Memory B cell (primary cell): ENCODE results near the gene LYVE1.

Experiments used
- ATAC-seq: fragments of 150-1000 bp; cut with Tn5 transposase; 2 replicates; pipeline ENCODE4 v1.10.0; 2021; ENCODE audit warnings: low read depth, mild to moderate bottlenecking, moderate library complexity
- DNase-seq, 2 donors: peaks; one replicate each; pipeline ENCODE4 v3.0.0; 2022; ENCODE audit warnings: low spot score in 2 of 2
- H3K27ac Mint-ChIP-seq: one replicate; pipeline ENCODE4 v1.8.0; 2022; ENCODE audit warnings: mild to moderate bottlenecking, moderate library complexity, mixed read lengths
- H3K27me3 Mint-ChIP-seq: one replicate; pipeline ENCODE4 v1.8.0; 2022; ENCODE audit warnings: mixed read lengths
- H3K36me3 Mint-ChIP-seq: one replicate; pipeline ENCODE4 v1.8.0; 2022; ENCODE audit warnings: mild to moderate bottlenecking, mixed read lengths
- H3K4me1 Mint-ChIP-seq: one replicate; pipeline ENCODE4 v1.8.0; 2022; ENCODE audit warnings: mixed read lengths
- H3K4me3 Mint-ChIP-seq: one replicate; pipeline ENCODE4 v1.8.0; 2022; ENCODE audit warnings: mild to moderate bottlenecking, moderate library complexity, mixed read lengths
- H3K9me3 Mint-ChIP-seq: one replicate; pipeline ENCODE4 v1.8.0; 2022; ENCODE audit warnings: mixed read lengths

LYVE1 gene, protein sequence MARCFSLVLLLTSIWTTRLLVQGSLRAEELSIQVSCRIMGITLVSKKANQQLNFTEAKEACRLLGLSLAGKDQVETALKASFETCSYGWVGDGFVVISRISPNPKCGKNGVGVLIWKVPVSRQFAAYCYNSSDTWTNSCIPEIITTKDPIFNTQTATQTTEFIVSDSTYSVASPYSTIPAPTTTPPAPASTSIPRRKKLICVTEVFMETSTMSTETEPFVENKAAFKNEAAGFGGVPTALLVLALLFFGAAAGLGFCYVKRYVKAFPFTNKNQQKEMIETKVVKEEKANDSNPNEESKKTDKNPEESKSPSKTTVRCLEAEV

DNA sequence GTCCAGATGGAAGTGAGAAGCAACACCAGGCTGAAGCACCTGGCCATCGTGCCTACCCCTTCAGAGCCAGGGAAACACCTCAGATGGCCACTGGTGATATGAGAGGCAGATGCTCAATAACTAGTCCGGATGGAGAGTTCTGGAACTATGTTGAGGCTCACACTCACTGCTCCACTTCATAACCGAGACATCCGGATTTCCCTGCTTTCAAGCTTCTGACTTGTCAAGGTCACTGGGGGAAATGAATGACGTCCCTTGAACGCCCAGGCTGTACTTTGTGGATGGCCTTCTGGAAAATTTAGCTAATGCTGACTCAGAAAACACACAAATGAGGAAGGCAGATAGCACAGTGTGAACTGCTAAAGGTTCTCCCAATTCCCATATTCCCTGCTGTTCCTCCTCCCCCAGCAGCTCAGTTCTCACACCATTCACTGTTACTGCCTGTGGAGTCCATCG, at the start of gene LYVE1:
TSS of gene LYVE1 (minus strand) at position 180 of the 456 bp plus-strand sequence. CDS start at position 47, 133 bp downstream.
- H3K36me3 Mint-ChIP-seq = peaks cover 11% of the 10 kb centered on the region
- H3K4me3 Mint-ChIP-seq = no peak within 1 kb of the TSS
- ATAC-seq (no peak), DNase-seq (no peak)
- peak within 1 kb of the TSS; percentile 4 for H3K27ac Mint-ChIP-seq
- no peaks in the 10 kb centered on the region for H3K9me3 Mint-ChIP-seq
- no peaks in the 10 kb centered on the region for H3K27me3 Mint-ChIP-seq
- peaks cover 43% of the 10 kb centered on the region for H3K4me1 Mint-ChIP-seq

DNA sequence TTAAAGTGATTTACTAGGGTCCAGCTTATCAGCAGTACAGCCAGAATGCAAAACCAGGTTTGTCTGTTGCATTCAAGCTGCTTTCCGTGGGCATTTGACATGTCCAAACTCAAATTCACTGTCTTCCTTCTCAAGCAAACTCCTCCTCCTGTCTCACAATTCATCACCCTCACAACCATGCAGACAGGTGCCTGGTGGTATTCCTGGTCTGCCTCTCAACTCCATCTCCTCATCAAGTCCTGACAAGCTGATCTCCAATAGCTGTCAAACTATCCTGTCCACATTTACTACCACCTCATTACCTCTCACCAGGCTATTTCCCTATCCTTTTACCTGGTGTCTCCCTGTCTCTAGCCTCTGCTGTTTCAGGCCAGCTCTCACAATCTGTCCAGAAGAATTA, 49.1 kb upstream of the LYVE1 start:
- ATAC-seq = no peak
- no peak for DNase-seq
- Mint-ChIP-seq H3K4me3 (peak overlapping the region; percentile 8), H3K36me3 (peaks cover 12% of the 10 kb centered on the region), H3K9me3 (peaks cover 12% of the 10 kb centered on the region), H3K27me3 (no peaks in the 10 kb centered on the region), H3K4me1 (peaks cover 49% of the 10 kb centered on the region), H3K27ac (peak overlapping the region; percentile 29)

DNA sequence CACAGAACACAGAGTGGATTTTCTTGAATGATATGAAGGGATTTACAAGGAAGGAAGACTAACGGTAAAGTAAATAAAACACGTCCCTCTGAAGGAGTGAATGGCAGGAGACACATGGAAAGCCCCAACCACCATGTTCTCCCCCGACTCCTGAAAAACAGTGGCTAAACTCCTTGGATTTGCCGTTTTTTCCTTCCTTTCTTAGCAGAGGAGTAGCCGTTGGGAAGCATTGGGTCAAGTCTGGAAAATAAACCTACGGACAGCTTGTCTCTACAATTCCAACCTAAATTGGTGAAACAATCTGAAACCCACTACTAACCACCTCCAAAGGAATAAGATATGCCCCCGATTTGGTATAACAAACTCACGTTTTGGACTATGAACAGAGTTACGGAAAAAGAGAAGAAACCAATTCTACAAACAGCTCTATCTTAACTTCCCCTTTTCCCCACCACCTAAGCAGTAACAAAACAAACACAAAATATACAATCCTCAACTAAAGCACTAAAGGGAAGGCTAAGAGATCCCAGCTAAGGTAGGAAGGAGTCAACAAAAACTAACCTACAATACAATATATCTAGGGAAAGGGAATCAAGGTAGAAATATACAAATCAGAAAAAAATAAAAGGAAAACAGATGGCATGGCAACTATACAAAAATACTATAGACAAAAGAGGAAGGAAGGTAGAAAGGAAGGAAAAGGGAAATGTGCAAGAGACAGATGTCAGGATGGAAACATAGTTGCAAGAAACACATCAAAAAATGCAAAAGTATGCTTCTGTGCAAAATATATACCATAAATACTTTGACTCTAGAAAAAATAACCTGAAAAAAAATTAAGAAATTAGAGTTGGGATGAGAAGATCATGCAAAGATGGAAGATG, 43.8 kb upstream of the LYVE1 start:
- peaks cover 58% of the 10 kb centered on the region for H3K4me1 Mint-ChIP-seq
- H3K27ac Mint-ChIP-seq = peak overlapping the region; percentile 94
- peak in 1 of 2 donors; percentile 21 for DNase-seq
- no peaks in the 10 kb centered on the region for H3K27me3 Mint-ChIP-seq
- peaks cover 21% of the 10 kb centered on the region for H3K36me3 Mint-ChIP-seq
- peak overlapping the region; percentile 64 for H3K4me3 Mint-ChIP-seq
- ATAC-seq = peak; percentile 73
- H3K9me3 Mint-ChIP-seq = peaks cover 14% of the 10 kb centered on the region

DNA sequence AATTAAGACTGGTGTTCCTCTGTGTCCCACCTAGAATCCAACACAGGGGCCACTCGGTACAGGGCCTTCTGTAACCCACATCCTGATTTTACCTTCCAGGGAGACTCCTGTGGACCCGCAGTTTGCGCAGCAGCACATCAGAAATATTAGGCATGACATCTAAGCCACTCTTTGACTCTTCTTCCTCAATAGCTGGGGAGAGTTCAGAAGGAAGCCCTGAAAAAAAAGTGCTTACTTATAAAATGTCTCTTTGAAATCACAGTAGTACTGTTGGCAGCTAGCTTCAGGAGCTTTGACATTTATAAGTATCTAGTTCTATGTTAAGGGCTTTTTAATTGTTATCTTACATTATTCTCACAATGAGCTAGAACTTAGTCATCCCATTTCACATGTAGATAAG, 41.2 kb upstream of the LYVE1 start:
- H3K36me3 Mint-ChIP-seq = peaks cover 21% of the 10 kb centered on the region
- DNase-seq (no peak), ATAC-seq (no peak)
- H3K27ac Mint-ChIP-seq = peak overlapping the region; percentile 88
- no peaks in the 10 kb centered on the region for H3K27me3 Mint-ChIP-seq
- no peak overlapping the region for H3K4me3 Mint-ChIP-seq
- peaks cover 73% of the 10 kb centered on the region for H3K4me1 Mint-ChIP-seq
- H3K9me3 Mint-ChIP-seq = peaks cover 14% of the 10 kb centered on the region

DNA sequence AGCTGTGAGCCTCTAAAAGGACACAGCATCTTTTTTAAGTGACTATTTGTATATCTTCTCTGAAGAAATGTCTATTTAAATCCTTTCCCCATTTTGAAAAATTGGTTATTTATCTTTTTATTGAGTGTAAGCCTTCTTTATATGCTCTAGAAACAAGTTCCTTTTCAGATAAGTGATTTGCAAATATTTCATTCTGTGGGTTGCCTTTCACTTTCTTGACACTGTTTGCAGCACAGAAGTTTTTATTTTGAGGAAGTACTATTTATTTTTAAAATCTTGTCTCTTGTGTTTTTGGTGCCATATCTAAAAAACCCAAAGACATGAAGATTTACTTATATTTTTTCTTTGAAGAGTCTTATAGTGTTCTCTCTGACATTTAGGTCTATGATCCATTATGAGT, 40.1 kb upstream of the LYVE1 start:
- DNase-seq (no peak), ATAC-seq (peak; percentile 49)
- H3K27ac Mint-ChIP-seq = peak overlapping the region; percentile 88
- peaks cover 10% of the 10 kb centered on the region for H3K9me3 Mint-ChIP-seq
- peak overlapping the region; percentile 25 for H3K4me3 Mint-ChIP-seq
- H3K27me3 Mint-ChIP-seq = no peaks in the 10 kb centered on the region
- H3K36me3 Mint-ChIP-seq = peaks cover 18% of the 10 kb centered on the region
- H3K4me1 Mint-ChIP-seq = peaks cover 72% of the 10 kb centered on the region

DNA sequence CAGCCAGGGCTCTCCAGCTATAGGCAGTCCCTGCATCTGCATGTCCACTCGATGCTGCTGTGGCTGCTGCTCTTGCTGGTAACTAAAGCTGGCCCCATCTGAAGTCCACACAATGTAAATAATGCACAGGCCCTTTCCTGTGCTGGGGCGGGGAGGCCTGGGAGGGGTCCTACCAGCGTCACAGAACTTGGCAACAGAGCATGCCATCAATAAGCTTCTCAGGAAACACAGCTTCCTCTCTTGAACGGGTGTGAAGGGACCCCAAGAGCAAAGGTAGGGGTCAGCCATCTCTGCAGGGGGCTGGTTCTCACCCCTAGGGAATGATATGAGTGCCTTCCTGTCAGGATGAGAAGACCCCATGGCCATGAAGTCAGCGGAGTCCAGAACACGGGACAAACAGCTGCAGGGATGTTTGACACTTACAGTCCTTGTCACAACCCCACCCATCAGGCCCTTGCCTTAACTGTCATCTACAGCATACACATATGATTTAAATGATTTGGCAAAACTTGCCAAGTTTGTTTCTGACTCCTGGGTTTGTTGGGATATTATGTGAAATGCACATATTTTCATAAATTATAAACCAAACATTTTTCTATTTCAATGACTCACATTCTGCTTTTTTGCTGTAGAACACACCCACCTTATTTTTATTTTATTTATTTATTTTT, 39.1 kb upstream of the LYVE1 start:
- H3K4me3 Mint-ChIP-seq = peak overlapping the region; percentile 29
- H3K9me3 Mint-ChIP-seq = peaks cover 7% of the 10 kb centered on the region
- DNase-seq (no peak), ATAC-seq (no peak)
- peak overlapping the region; percentile 99 for H3K27ac Mint-ChIP-seq
- H3K36me3 Mint-ChIP-seq = peaks cover 15% of the 10 kb centered on the region
- peaks cover 68% of the 10 kb centered on the region for H3K4me1 Mint-ChIP-seq
- H3K27me3 Mint-ChIP-seq = no peaks in the 10 kb centered on the region

DNA sequence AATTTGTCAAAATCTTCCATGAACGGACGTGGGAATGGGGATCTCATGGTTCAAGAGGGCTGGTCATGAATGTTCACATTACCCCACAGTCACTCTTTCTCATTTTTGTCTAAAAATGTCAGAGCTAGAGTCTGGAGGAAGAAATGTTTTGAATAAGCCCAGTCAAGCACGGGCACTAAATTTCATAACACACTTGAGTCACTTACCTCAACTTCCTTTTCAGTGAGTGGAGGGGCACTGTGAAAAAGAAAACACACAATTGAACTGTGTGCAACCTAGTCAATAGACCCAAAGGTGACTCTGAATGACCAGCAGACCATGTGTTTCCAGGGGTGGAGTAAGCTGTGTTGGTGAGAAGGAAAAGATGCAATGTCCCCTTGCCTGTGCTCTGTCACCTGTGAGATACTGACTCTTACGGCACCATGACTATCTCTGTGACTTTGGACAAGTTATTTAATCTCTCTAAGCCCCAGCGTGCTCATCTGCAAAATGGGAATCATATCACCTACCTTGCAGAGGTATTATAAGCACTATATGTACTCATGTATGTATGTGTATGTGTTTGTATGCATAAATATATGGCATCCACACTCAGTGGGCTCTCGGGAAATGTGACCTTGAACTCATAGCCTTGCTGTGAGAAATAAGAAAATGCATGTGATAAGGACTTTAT, 38.2 kb upstream of the LYVE1 start:
- Mint-ChIP-seq H3K27me3 (no peaks in the 10 kb centered on the region), H3K27ac (peak overlapping the region; percentile 99), H3K9me3 (peaks cover 3% of the 10 kb centered on the region), H3K36me3 (peaks cover 8% of the 10 kb centered on the region), H3K4me1 (peaks cover 70% of the 10 kb centered on the region), H3K4me3 (peak overlapping the region; percentile 89)
- DNase-seq (peak in 1 of 2 donors; percentile 19), ATAC-seq (peak; percentile 78)

DNA sequence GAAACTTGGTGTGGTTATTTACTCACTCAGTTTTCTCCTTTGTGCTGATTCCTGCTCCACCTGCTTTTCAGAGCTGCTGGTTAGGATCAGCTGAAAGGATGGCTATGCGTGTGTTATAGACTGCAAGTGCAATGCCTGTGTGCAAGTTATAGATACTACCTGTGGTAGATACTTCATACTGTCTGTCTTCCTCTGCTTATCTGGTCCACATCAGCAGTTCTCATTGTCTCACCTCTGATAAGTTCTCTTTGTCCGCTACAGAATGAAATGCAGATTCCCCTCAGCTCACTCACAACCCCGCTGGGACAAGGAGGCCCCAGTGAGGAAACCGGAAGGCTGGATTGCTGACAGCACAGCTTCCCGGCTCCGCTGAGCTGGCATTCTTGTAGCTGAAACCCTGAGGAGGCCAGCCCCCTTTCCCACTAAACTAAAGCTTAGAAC, 37.5 kb upstream of the LYVE1 start:
- H3K4me1 Mint-ChIP-seq = peaks cover 70% of the 10 kb centered on the region
- no peaks in the 10 kb centered on the region for H3K27me3 Mint-ChIP-seq
- peaks cover 2% of the 10 kb centered on the region for H3K36me3 Mint-ChIP-seq
- no peaks in the 10 kb centered on the region for H3K9me3 Mint-ChIP-seq
- peak overlapping the region; percentile 89 for H3K4me3 Mint-ChIP-seq
- no peak for DNase-seq
- peak overlapping the region; percentile 99 for H3K27ac Mint-ChIP-seq
- ATAC-seq = no peak

DNA sequence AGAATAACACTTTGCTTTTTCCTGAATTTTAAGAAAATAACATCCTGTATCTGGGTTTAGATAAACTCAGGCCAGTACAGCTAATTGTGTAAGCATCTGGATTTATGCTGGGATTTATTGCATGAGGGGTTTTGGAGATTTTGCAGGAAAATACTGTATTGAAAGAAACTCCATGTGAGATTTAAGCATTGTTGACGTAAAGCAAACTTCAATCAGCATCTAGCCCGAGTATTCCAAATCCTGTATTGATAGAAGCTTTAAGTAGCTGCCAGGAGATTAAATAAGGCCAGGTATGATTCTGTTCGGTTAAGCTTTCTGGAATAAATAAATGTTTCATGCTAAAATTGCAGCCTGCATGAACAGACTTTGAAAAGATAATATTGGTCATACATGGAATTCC, 36.3 kb upstream of the LYVE1 start:
- Mint-ChIP-seq H3K36me3 (peaks cover 5% of the 10 kb centered on the region), H3K4me1 (peaks cover 71% of the 10 kb centered on the region), H3K27me3 (no peaks in the 10 kb centered on the region), H3K27ac (peak overlapping the region; percentile 99), H3K4me3 (no peak overlapping the region), H3K9me3 (no peaks in the 10 kb centered on the region)
- no peak for DNase-seq
- ATAC-seq = no peak

DNA sequence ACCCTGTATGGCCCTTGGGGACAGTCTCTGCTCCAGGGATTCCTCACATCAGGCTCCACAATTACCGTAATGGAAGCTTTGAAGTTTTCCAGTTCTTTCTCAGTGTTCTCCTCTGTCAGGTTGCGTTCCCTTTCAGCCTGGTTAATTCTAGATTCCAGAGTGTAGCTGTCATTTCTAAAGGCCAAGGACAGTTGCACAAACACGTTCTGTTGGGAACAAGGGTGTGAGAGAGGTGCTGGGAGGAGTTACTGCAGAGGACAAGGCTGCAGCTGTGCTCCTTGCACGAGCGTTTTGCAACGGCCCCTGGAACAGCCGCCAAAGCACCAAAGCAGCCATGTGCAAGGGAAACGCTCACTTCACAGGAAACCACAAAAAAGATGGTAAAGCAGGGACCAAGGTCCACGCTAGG, 35.9 kb upstream of the LYVE1 start:
- ATAC-seq (no peak), DNase-seq (no peak)
- H3K36me3 Mint-ChIP-seq = peaks cover 9% of the 10 kb centered on the region
- no peak overlapping the region for H3K4me3 Mint-ChIP-seq
- peaks cover 70% of the 10 kb centered on the region for H3K4me1 Mint-ChIP-seq
- H3K27me3 Mint-ChIP-seq = no peaks in the 10 kb centered on the region
- H3K9me3 Mint-ChIP-seq = no peaks in the 10 kb centered on the region
- H3K27ac Mint-ChIP-seq = peak overlapping the region; percentile 60

DNA sequence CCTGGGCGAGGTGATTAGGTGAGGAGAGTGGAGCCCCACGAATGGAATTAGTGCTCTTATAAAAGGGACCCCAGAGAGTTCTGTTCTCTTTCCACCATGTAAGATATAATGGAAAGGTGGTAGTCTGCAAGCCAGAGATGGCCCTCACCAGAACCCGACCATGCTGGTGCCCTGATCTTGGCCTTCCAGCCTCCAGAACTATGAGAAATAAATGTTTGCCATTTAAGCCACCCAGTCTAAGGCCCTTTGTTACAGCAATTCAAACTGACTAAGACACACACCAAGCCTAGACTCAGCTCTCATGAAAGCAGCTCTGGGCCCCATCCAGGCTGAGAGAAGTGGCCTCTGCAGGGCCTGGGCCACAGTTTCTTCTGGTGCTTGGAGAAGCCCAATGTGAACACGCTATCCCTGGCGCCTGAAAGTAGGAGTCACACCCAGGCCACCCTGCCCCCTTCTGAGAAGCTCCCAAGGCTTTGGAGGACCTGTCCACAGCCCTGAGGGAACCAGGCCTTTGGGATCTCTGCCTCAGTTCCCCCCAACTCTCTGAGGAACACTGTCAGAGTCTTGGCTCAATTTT, 35.3 kb upstream of the LYVE1 start:
- no peak for ATAC-seq
- Mint-ChIP-seq H3K27me3 (no peaks in the 10 kb centered on the region), H3K27ac (peak overlapping the region; percentile 60), H3K4me1 (peaks cover 65% of the 10 kb centered on the region), H3K36me3 (peaks cover 9% of the 10 kb centered on the region), H3K4me3 (no peak overlapping the region), H3K9me3 (no peaks in the 10 kb centered on the region)
- no peak for DNase-seq

DNA sequence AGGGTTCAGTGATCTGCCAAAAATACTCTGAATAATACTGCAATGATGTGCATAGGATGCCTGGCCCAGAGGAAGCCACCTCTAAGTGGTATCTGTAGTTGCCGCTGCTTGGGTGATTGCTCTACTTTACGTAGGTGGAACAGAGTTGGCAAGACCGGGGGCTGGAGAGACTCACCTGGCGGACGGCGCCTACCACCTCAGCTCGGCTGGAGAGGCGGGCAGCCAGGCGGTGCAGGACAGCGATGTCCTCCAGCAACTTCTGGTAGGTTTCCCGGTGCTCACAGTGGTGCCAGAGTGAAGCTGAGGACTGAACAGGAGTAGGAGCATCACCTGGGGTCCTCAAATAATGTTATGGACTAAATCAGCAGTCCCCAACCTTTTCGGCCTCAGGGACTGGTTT, 34.5 kb upstream of the LYVE1 start:
- H3K27me3 Mint-ChIP-seq = no peaks in the 10 kb centered on the region

DNA sequence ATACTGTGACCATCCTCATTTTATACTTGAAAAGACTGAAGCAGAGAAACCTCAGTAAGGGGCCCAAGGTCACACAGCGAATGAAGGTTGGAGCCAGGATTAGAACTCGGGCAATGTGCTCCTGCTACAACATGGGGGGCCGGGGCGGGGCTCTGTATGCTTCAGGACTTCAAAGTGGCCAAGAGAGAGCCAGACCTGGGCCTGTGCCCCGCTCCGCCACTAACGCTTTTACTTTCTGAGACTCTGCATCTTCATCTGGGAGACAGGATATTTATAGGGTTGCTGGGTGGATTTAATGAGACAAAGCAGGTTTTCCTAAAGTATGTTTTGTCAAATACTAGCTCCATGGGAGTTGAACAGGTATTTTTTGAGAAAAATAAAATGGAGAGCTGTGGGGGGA, 33.9 kb upstream of the LYVE1 start:
- no peak overlapping the region for H3K27ac Mint-ChIP-seq
- H3K27me3 Mint-ChIP-seq = no peaks in the 10 kb centered on the region
- H3K9me3 Mint-ChIP-seq = no peaks in the 10 kb centered on the region
- H3K36me3 Mint-ChIP-seq = peaks cover 9% of the 10 kb centered on the region
- no peak overlapping the region for H3K4me3 Mint-ChIP-seq
- no peak for DNase-seq
- H3K4me1 Mint-ChIP-seq = peaks cover 63% of the 10 kb centered on the region
- ATAC-seq = no peak

More for the DNA sequence above, 34.5 kb upstream of the LYVE1 start:
- Mint-ChIP-seq H3K27ac (no peak overlapping the region), H3K4me1 (peaks cover 64% of the 10 kb centered on the region), H3K9me3 (no peaks in the 10 kb centered on the region), H3K36me3 (peaks cover 9% of the 10 kb centered on the region), H3K4me3 (no peak overlapping the region)
- ATAC-seq = no peak
- DNase-seq = no peak
